A549 treated with AZD9567 at 1 μM for 4 hours (cell line): ENCODE results near the gene MYRFL. TPM values are rescaled to one million over a fixed set of nuclear protein-coding genes. Genes with fewer than 3 reads are reported as not detected.

ENCODE experiments used
- total RNA-seq: library from RNA; stranded (reverse); fragments of 200-300 nt; extraction: Qiagen RNA extraction; gene quantifications from 5 replicates; pipeline ENCODE4 v1.2.3, GENCODE V29; 2022; ENCODE audit not compliant: insufficient read depth

MYRFL gene
- 0.02 to 0.06 TPM in 2 of 5 replicates, not detected in the others for total RNA-seq

GRCh38 chr12:69824966-69825560 lies at the start of gene MYRFL:
TSS of gene MYRFL (plus strand) at chr12:69825227. CDS start at chr12:69825518, 291 bp downstream.

Other genes with a start within 250 kb of the MYRFL start
- 281 to 353 TPM (median 289 TPM) in 5 replicates for gene CCT2, start 239.8 kb upstream of the MYRFL start, total RNA-seq
- gene LRRC10, start 214.3 kb upstream of the MYRFL start, total RNA-seq: not detected in 5 replicates
- gene BEST3, start 125.9 kb upstream of the MYRFL start, total RNA-seq: 0.68 to 1.2 TPM (median 0.96 TPM) in 4 of 5 replicates, not detected in the other
- gene RAB3IP, start 86.4 kb upstream of the MYRFL start, total RNA-seq: 12.8 to 20.4 TPM (median 14.4 TPM) in 5 replicates